Measurements from ENCODE around the gene SDCCAG8.

SDCCAG8 gene

GRCh38 chr1:243455760-243456651 lies 200.2 kb downstream of the SDCCAG8 start:
- peaks cover 4 to 5% of the 10 kb centered on the region in 2 donors for H3K36me3 ChIP-seq (ENCODE audit: control insufficient read depth in 2 of 2, insufficient read depth in 2 of 2, low read length in 2 of 2)
- no peaks in the 10 kb centered on the region for H3K27me3 ChIP-seq (ENCODE audit: control insufficient read depth in 1 of 2, insufficient read depth in 2 of 2, low read length in 2 of 2)
- no peak overlapping the region for H3K4me3 ChIP-seq (ENCODE audit: low read length in 2 of 2)
- H3K27ac ChIP-seq (ENCODE audit: low read length) = no peak overlapping the region
- H3K9me3 ChIP-seq (ENCODE audit: control insufficient read depth in 2 of 2, low read length in 2 of 2) = no peaks in the 10 kb centered on the region
- no peak overlapping the region for H3K9ac ChIP-seq (ENCODE audit: low read length in 2 of 2)
- no peaks in the 10 kb centered on the region for H3K4me1 ChIP-seq (ENCODE audit: control insufficient read depth, insufficient read depth, low read length)

- Histone ChIP-seq H3K27ac (ENCODE audit: low read length) (no peak overlapping the region), H3K9ac (ENCODE audit: low read length in 2 of 2) (no peak overlapping the region), H3K4me3 (ENCODE audit: low read length in 2 of 2) (no peak overlapping the region), H3K36me3 (ENCODE audit: control insufficient read depth in 2 of 2, insufficient read depth in 2 of 2, low read length in 2 of 2) (peaks cover 4 to 5% of the 10 kb centered on the region in 2 donors), H3K27me3 (ENCODE audit: control insufficient read depth in 1 of 2, insufficient read depth in 2 of 2, low read length in 2 of 2) (no peaks in the 10 kb centered on the region), H3K9me3 (ENCODE audit: control insufficient read depth in 2 of 2, low read length in 2 of 2) (no peaks in the 10 kb centered on the region), H3K4me1 (ENCODE audit: control insufficient read depth, insufficient read depth, low read length) (no peaks in the 10 kb centered on the region)
These were observed 201.6 kb downstream of the SDCCAG8 start for GRCh38 chr1:243457363-243457982.

GRCh38 chr1:243459059-243459458 lies 203.2 kb downstream of the SDCCAG8 start:
- Histone ChIP-seq H3K9me3 (ENCODE audit: control insufficient read depth in 2 of 2, low read length in 2 of 2) (no peaks in the 10 kb centered on the region), H3K4me3 (ENCODE audit: low read length in 2 of 2) (no peak overlapping the region), H3K4me1 (ENCODE audit: control insufficient read depth, insufficient read depth, low read length) (peaks cover 2% of the 10 kb centered on the region), H3K27ac (ENCODE audit: low read length) (no peak overlapping the region), H3K36me3 (ENCODE audit: control insufficient read depth in 2 of 2, insufficient read depth in 2 of 2, low read length in 2 of 2) (peaks cover 4 to 5% of the 10 kb centered on the region in 2 donors), H3K9ac (ENCODE audit: low read length in 2 of 2) (no peak overlapping the region), H3K27me3 (ENCODE audit: control insufficient read depth in 1 of 2, insufficient read depth in 2 of 2, low read length in 2 of 2) (no peaks in the 10 kb centered on the region)

- no peak overlapping the region for H3K9ac ChIP-seq (ENCODE audit: low read length in 2 of 2)
- H3K36me3 ChIP-seq (ENCODE audit: control insufficient read depth in 2 of 2, insufficient read depth in 2 of 2, low read length in 2 of 2) = peaks cover 0 to 4% of the 10 kb centered on the region in 2 donors
- H3K9me3 ChIP-seq (ENCODE audit: control insufficient read depth in 2 of 2, low read length in 2 of 2) = no peaks in the 10 kb centered on the region
- H3K27ac ChIP-seq (ENCODE audit: low read length) = no peak overlapping the region
- H3K4me3 ChIP-seq (ENCODE audit: low read length in 2 of 2) = no peak overlapping the region
- H3K27me3 ChIP-seq (ENCODE audit: control insufficient read depth in 1 of 2, insufficient read depth in 2 of 2, low read length in 2 of 2) = no peaks in the 10 kb centered on the region
- peaks cover 2% of the 10 kb centered on the region for H3K4me1 ChIP-seq (ENCODE audit: control insufficient read depth, insufficient read depth, low read length)
These were observed 205.9 kb downstream of the SDCCAG8 start for GRCh38 chr1:243461700-243462099.

- Histone ChIP-seq H3K27me3 (ENCODE audit: control insufficient read depth in 1 of 2, insufficient read depth in 2 of 2, low read length in 2 of 2) (no peaks in the 10 kb centered on the region), H3K4me1 (ENCODE audit: control insufficient read depth, insufficient read depth, low read length) (peaks cover 2% of the 10 kb centered on the region), H3K9me3 (ENCODE audit: control insufficient read depth in 2 of 2, low read length in 2 of 2) (no peaks in the 10 kb centered on the region), H3K9ac (ENCODE audit: low read length in 2 of 2) (no peak overlapping the region), H3K27ac (ENCODE audit: low read length) (no peak overlapping the region), H3K36me3 (ENCODE audit: control insufficient read depth in 2 of 2, insufficient read depth in 2 of 2, low read length in 2 of 2) (peaks cover 0 to 4% of the 10 kb centered on the region in 2 donors), H3K4me3 (ENCODE audit: low read length in 2 of 2) (no peak overlapping the region)
These were observed 207.3 kb downstream of the SDCCAG8 start for GRCh38 chr1:243462929-243463697.

- peaks cover 0 to 4% of the 10 kb centered on the region in 2 donors for H3K36me3 ChIP-seq (ENCODE audit: control insufficient read depth in 2 of 2, insufficient read depth in 2 of 2, low read length in 2 of 2)
- no peak overlapping the region for H3K4me3 ChIP-seq (ENCODE audit: low read length in 2 of 2)
- H3K4me1 ChIP-seq (ENCODE audit: control insufficient read depth, insufficient read depth, low read length) = peaks cover 2% of the 10 kb centered on the region
- no peak overlapping the region for H3K27ac ChIP-seq (ENCODE audit: low read length)
- H3K9ac ChIP-seq (ENCODE audit: low read length in 2 of 2) = no peak overlapping the region
- H3K27me3 ChIP-seq (ENCODE audit: control insufficient read depth in 1 of 2, insufficient read depth in 2 of 2, low read length in 2 of 2) = no peaks in the 10 kb centered on the region
- H3K9me3 ChIP-seq (ENCODE audit: control insufficient read depth in 2 of 2, low read length in 2 of 2) = no peaks in the 10 kb centered on the region
These were observed 209.2 kb downstream of the SDCCAG8 start for GRCh38 chr1:243465081-243465480.

GRCh38 chr1:243465738-243466137 lies 209.9 kb downstream of the SDCCAG8 start:
- no peak overlapping the region for H3K4me3 ChIP-seq (ENCODE audit: low read length in 2 of 2)
- H3K27ac ChIP-seq (ENCODE audit: low read length) = no peak overlapping the region
- peaks cover 0 to 2% of the 10 kb centered on the region in 2 donors for H3K36me3 ChIP-seq (ENCODE audit: control insufficient read depth in 2 of 2, insufficient read depth in 2 of 2, low read length in 2 of 2)
- H3K9ac ChIP-seq (ENCODE audit: low read length in 2 of 2) = no peak overlapping the region
- H3K9me3 ChIP-seq (ENCODE audit: control insufficient read depth in 2 of 2, low read length in 2 of 2) = no peaks in the 10 kb centered on the region
- H3K27me3 ChIP-seq (ENCODE audit: control insufficient read depth in 1 of 2, insufficient read depth in 2 of 2, low read length in 2 of 2) = no peaks in the 10 kb centered on the region
- H3K4me1 ChIP-seq (ENCODE audit: control insufficient read depth, insufficient read depth, low read length) = peaks cover 2% of the 10 kb centered on the region

- H3K4me3 ChIP-seq (ENCODE audit: low read length in 2 of 2) = no peak overlapping the region
- H3K4me1 ChIP-seq (ENCODE audit: control insufficient read depth, insufficient read depth, low read length) = peaks cover 10% of the 10 kb centered on the region
- H3K27me3 ChIP-seq (ENCODE audit: control insufficient read depth in 1 of 2, insufficient read depth in 2 of 2, low read length in 2 of 2) = no peaks in the 10 kb centered on the region
- H3K36me3 ChIP-seq (ENCODE audit: control insufficient read depth in 2 of 2, insufficient read depth in 2 of 2, low read length in 2 of 2) = no peaks in the 10 kb centered on the region
- H3K27ac ChIP-seq (ENCODE audit: low read length) = no peak overlapping the region
- H3K9me3 ChIP-seq (ENCODE audit: control insufficient read depth in 2 of 2, low read length in 2 of 2) = no peaks in the 10 kb centered on the region
- no peak overlapping the region for H3K9ac ChIP-seq (ENCODE audit: low read length in 2 of 2)
These were observed 213.7 kb downstream of the SDCCAG8 start for GRCh38 chr1:243469497-243469896.

GRCh38 chr1:243470502-243470901 lies 214.7 kb downstream of the SDCCAG8 start:
- Histone ChIP-seq H3K9ac (ENCODE audit: low read length in 2 of 2) (no peak overlapping the region), H3K27me3 (ENCODE audit: control insufficient read depth in 1 of 2, insufficient read depth in 2 of 2, low read length in 2 of 2) (no peaks in the 10 kb centered on the region), H3K9me3 (ENCODE audit: control insufficient read depth in 2 of 2, low read length in 2 of 2) (no peaks in the 10 kb centered on the region), H3K4me1 (ENCODE audit: control insufficient read depth, insufficient read depth, low read length) (peaks cover 10% of the 10 kb centered on the region), H3K4me3 (ENCODE audit: low read length in 2 of 2) (no peak overlapping the region), H3K27ac (ENCODE audit: low read length) (no peak overlapping the region), H3K36me3 (ENCODE audit: control insufficient read depth in 2 of 2, insufficient read depth in 2 of 2, low read length in 2 of 2) (no peaks in the 10 kb centered on the region)

GRCh38 chr1:243471026-243471685 lies 215.3 kb downstream of the SDCCAG8 start:
- Histone ChIP-seq H3K9ac (ENCODE audit: low read length in 2 of 2) (no peak overlapping the region), H3K4me3 (ENCODE audit: low read length in 2 of 2) (no peak overlapping the region)

More at GRCh38 chr1:243471026-243471685, 215.3 kb downstream of the SDCCAG8 start:
- Histone ChIP-seq H3K36me3 (ENCODE audit: control insufficient read depth in 2 of 2, insufficient read depth in 2 of 2, low read length in 2 of 2) (no peaks in the 10 kb centered on the region), H3K27me3 (ENCODE audit: control insufficient read depth in 1 of 2, insufficient read depth in 2 of 2, low read length in 2 of 2) (no peaks in the 10 kb centered on the region), H3K27ac (ENCODE audit: low read length) (no peak overlapping the region), H3K4me1 (ENCODE audit: control insufficient read depth, insufficient read depth, low read length) (peaks cover 10% of the 10 kb centered on the region), H3K9me3 (ENCODE audit: control insufficient read depth in 2 of 2, low read length in 2 of 2) (no peaks in the 10 kb centered on the region)

Measured in stomach smooth muscle (tissue), 2 donors.